Astrocyte (in vitro differentiated cells and primary cell): ENCODE data around the gene TXNDC12. TPM values are rescaled to one million over a fixed set of nuclear protein-coding genes. Genes with fewer than 3 reads are reported as not detected.

Experiments used
- DNase-seq: peaks from one replicate; pipeline ENCODE4 v3.0.0-alpha.2; 2010; ENCODE audit warnings: low read depth
- FAIRE-seq: peaks from 2 replicates; lab custom pipeline; 2011; peaks lifted over from hg19 to GRCh38; lab: Jason Lieb, UNC
- H2AFZ ChIP-seq: 2 replicates; pipeline ENCODE4 v1.6.0; 2012; ENCODE audit warnings: low read depth, low read length, inconsistent platforms
- H3K27ac ChIP-seq: 2 replicates; pipeline ENCODE4 v1.5.1; 2011; ENCODE audit warnings: low read depth, low read length, inconsistent platforms
- H3K27me3 ChIP-seq: 2 replicates; pipeline ENCODE4 v1.6.0; 2011; ENCODE audit warnings: low read length, inconsistent platforms; ENCODE audit not compliant: insufficient read depth
- H3K36me3 ChIP-seq: 2 replicates; pipeline ENCODE4 v1.5.1; 2011; ENCODE audit warnings: low read length, inconsistent platforms; ENCODE audit not compliant: insufficient read depth
- H3K4me1 ChIP-seq: 2 replicates; pipeline ENCODE4 v1.5.1; 2011; ENCODE audit warnings: low read length, inconsistent platforms; ENCODE audit not compliant: insufficient read depth
- H3K4me2 ChIP-seq: 2 replicates; pipeline ENCODE4 v1.6.0; 2012; ENCODE audit warnings: low read length, inconsistent platforms
- H3K4me3 ChIP-seq: 2 replicates; pipeline ENCODE4 v1.5.1; 2011; ENCODE audit warnings: low read depth, mild to moderate bottlenecking, low read length, inconsistent platforms; ENCODE audit not compliant: insufficient read depth
- H3K79me2 ChIP-seq: 2 replicates; pipeline ENCODE4 v1.6.0; 2012; ENCODE audit warnings: mild to moderate bottlenecking, low read length, inconsistent platforms; ENCODE audit not compliant: insufficient read depth
- H3K9ac ChIP-seq: 2 replicates; pipeline ENCODE4 v1.6.0; 2012; ENCODE audit warnings: mild to moderate bottlenecking, low read length, inconsistent platforms
- H3K9me3 ChIP-seq: 2 replicates; pipeline ENCODE4 v1.5.1; 2012; ENCODE audit warnings: low read depth, mild to moderate bottlenecking, low read length, inconsistent platforms; ENCODE audit not compliant: insufficient read depth
- H4K20me1 ChIP-seq: 2 replicates; pipeline ENCODE4 v1.6.0; 2012; ENCODE audit warnings: low read length, inconsistent platforms; ENCODE audit not compliant: insufficient read depth
- H3K27ac Mint-ChIP-seq: one replicate; pipeline ENCODE4 v1.8.0; 2021; ENCODE audit warnings: mild to moderate bottlenecking, mixed read lengths; ENCODE audit not compliant: unreplicated experiment
- H3K27me3 Mint-ChIP-seq: one replicate; pipeline ENCODE4 v1.8.0; 2021; ENCODE audit warnings: low read depth, mixed read lengths; ENCODE audit not compliant: unreplicated experiment
- H3K36me3 Mint-ChIP-seq: one replicate; pipeline ENCODE4 v1.8.0; 2021; ENCODE audit warnings: low read depth, mixed read lengths; ENCODE audit not compliant: unreplicated experiment
- H3K4me1 Mint-ChIP-seq: one replicate; pipeline ENCODE4 v1.8.0; 2021; ENCODE audit warnings: low read depth, mixed read lengths; ENCODE audit not compliant: unreplicated experiment
- H3K4me3 Mint-ChIP-seq: one replicate; pipeline ENCODE4 v1.8.0; 2021; ENCODE audit warnings: mild to moderate bottlenecking, moderate library complexity, mixed read lengths; ENCODE audit not compliant: unreplicated experiment
- H3K9me3 Mint-ChIP-seq: one replicate; pipeline ENCODE4 v1.8.0; 2021; ENCODE audit warnings: mild to moderate bottlenecking, mixed read lengths; ENCODE audit not compliant: unreplicated experiment
- CTCF ChIP-seq: IDR thresholded peaks from 2 replicates; pipeline ENCODE4 v1.5.1; 2011; ENCODE audit warnings: low read depth, mild to moderate bottlenecking, inconsistent platforms, low read length, moderate library complexity; ENCODE audit not compliant: insufficient read depth
- EZH2 ChIP-seq: IDR thresholded peaks from 2 replicates; pipeline ENCODE4 v1.6.1; 2012; ENCODE audit warnings: mild to moderate bottlenecking, low read length, inconsistent platforms; ENCODE audit not compliant: insufficient read depth
- total RNA-seq: library from RNA; stranded (reverse); gene quantifications from 2 replicates; pipeline ENCODE4 v1.2.1, GENCODE V29; 2021

The TXNDC12 gene
- total RNA-seq, 1 donor from 2014 or later, result 66.8 TPM

GRCh38 chr1:51989582-51990477, 65.2 kb downstream of the TXNDC12 start:
- Histone ChIP-seq H3K9me3 (no peaks in the 10 kb centered on the region), H3K9ac (peak overlapping the region; percentile 76), H3K4me3 (peak overlapping the region; percentile 57), H3K4me2 (peak overlapping the region; percentile 83), H3K36me3 (no peaks in the 10 kb centered on the region), H2AFZ (peak overlapping the region; percentile 42), H3K27ac (no peak overlapping the region), H4K20me1 (no peaks in the 10 kb centered on the region), H3K4me1 (no peaks in the 10 kb centered on the region), H3K79me2 (no peaks in the 10 kb centered on the region), H3K27me3 (peaks cover 2% of the 10 kb centered on the region)
- H3K27ac Mint-ChIP-seq, result no peak overlapping the region
- TF ChIP-seq CTCF, result no peak
- TF ChIP-seq EZH2, result no peak
- peaks cover 9% of the 10 kb centered on the region for H3K27me3 Mint-ChIP-seq
- DNase-seq, result no peak
- H3K9me3 Mint-ChIP-seq, result no peaks in the 10 kb centered on the region
- peaks cover 3% of the 10 kb centered on the region for H3K36me3 Mint-ChIP-seq
- peaks cover 6% of the 10 kb centered on the region for H3K4me1 Mint-ChIP-seq
- FAIRE-seq, result no peak
- H3K4me3 Mint-ChIP-seq, result peak overlapping the region; percentile 90

GRCh38 chr1:51988254-51988653, 66.7 kb downstream of the TXNDC12 start:
- no peak overlapping the region for H3K4me3 ChIP-seq
- FAIRE-seq (no peak), DNase-seq (no peak)
- no peak overlapping the region for H3K27ac ChIP-seq
- Mint-ChIP-seq H3K27ac (no peak overlapping the region), H3K4me3 (peak overlapping the region; percentile 90), H3K27me3 (peaks cover 9% of the 10 kb centered on the region), H3K9me3 (no peaks in the 10 kb centered on the region), H3K36me3 (peaks cover 3% of the 10 kb centered on the region), H3K4me1 (peaks cover 6% of the 10 kb centered on the region)
- H3K4me1 ChIP-seq, result no peaks in the 10 kb centered on the region
- H2AFZ ChIP-seq, result no peak overlapping the region
- no peaks in the 10 kb centered on the region for H3K36me3 ChIP-seq
- no peaks in the 10 kb centered on the region for H3K9me3 ChIP-seq
- TF ChIP-seq CTCF (no peak), EZH2 (no peak)
- H3K79me2 ChIP-seq, result no peaks in the 10 kb centered on the region
- no peak overlapping the region for H3K9ac ChIP-seq
- no peak overlapping the region for H3K4me2 ChIP-seq
- no peaks in the 10 kb centered on the region for H4K20me1 ChIP-seq
- H3K27me3 ChIP-seq, result peaks cover 2% of the 10 kb centered on the region

- H3K36me3 ChIP-seq, result no peaks in the 10 kb centered on the region
- no peaks in the 10 kb centered on the region for H3K27me3 ChIP-seq
- no peaks in the 10 kb centered on the region for H3K27me3 Mint-ChIP-seq
- H3K79me2 ChIP-seq, result no peaks in the 10 kb centered on the region
- H3K4me3 ChIP-seq, result no peak overlapping the region
- no peaks in the 10 kb centered on the region for H3K4me1 ChIP-seq
- H3K27ac Mint-ChIP-seq, result no peak overlapping the region
- no peak for TF ChIP-seq CTCF
- TF ChIP-seq EZH2, result no peak
- no peak overlapping the region for H3K27ac ChIP-seq
- no peak for FAIRE-seq
- no peak overlapping the region for H3K9ac ChIP-seq
- no peak for DNase-seq
- no peaks in the 10 kb centered on the region for H4K20me1 ChIP-seq
- peaks cover 6% of the 10 kb centered on the region for H3K4me1 Mint-ChIP-seq
- no peak overlapping the region for H3K4me3 Mint-ChIP-seq
- H3K4me2 ChIP-seq, result no peak overlapping the region
- H3K36me3 Mint-ChIP-seq, result peaks cover 3% of the 10 kb centered on the region
- no peaks in the 10 kb centered on the region for H3K9me3 Mint-ChIP-seq
- no peak overlapping the region for H2AFZ ChIP-seq
- no peaks in the 10 kb centered on the region for H3K9me3 ChIP-seq
Measured at GRCh38 chr1:51986718-51987117, 68.3 kb downstream of the TXNDC12 start.
